ENCODE data around the gene MTG2. TPM values are rescaled to one million over a fixed set of nuclear protein-coding genes. Genes with fewer than 3 reads are reported as not detected.

MTG2 gene
- total and polyA plus RNA-seq, 2 of the 8 experiments (the other 6 are each of a cell fraction or from before 2014, with no cell fraction given), result 14.4 to 22.8 TPM

GRCh38 chr20:62230276-62230675, 47.4 kb downstream of the MTG2 start:
- Histone ChIP-seq H3K27me3 (replicated peaks in 1 of 4; ENCODE audit: control insufficient read depth in 3 of 4, extremely low read depth in 1 of 4, insufficient read depth in 3 of 4, low read length in 3 of 4) (peaks cover 0 to 9% (median 2%) of the 10 kb centered on the region in 4 experiments; a peak in 3 of 7 replicates), H3K4me2 (ENCODE audit: insufficient read depth in 1 of 2, low read depth in 2 of 2, low read length in 2 of 2) (no peak overlapping the region), H3K18ac (ENCODE audit: extremely low read depth, low read length) (no peak overlapping the region), H3K4me3 (ENCODE audit: extremely low read depth in 1 of 4, insufficient read depth in 2 of 4, low read depth in 3 of 4, low read length in 4 of 4) (no peak overlapping the region), H2BK12ac (ENCODE audit: low read depth, low read length) (no peak overlapping the region), H3K14ac (ENCODE audit: insufficient read length) (no peak overlapping the region), H4K91ac (replicated peaks; ENCODE audit: insufficient read length, low read length) (no peak overlapping the region), H2AK5ac (ENCODE audit: low read depth, low read length) (peak overlapping the region; percentile 89), H3K79me2 (ENCODE audit: control insufficient read depth in 1 of 2, insufficient read depth in 2 of 2, low read length in 2 of 2) (no peaks in the 10 kb centered on the region), H2AFZ (ENCODE audit: low read length) (no peak overlapping the region), H3K36me3 (ENCODE audit: control insufficient read depth in 2 of 4, insufficient read depth in 4 of 4, low read length in 3 of 4) (no peaks in the 10 kb centered on the region), H3K23me2 (ENCODE audit: low read depth, low read length) (peaks cover 18% of the 10 kb centered on the region), H2BK5ac (ENCODE audit: low read depth, low read length) (no peak overlapping the region), H3K79me1 (ENCODE audit: low read depth, low read length) (0 out of 2 replicates have a peak, but pooled peaks cover 2% of the 10 kb centered on the region), H2BK20ac (ENCODE audit: low read length) (no peak overlapping the region), H3K9me3 (ENCODE audit: insufficient read depth in 2 of 2, low read depth in 1 of 2, low read length in 1 of 2) (peaks cover 0 to 5% of the 10 kb centered on the region in 2 experiments; a peak in 1 of 4 replicates), H3K23ac (ENCODE audit: insufficient read length) (no peak overlapping the region), H4K5ac (ENCODE audit: insufficient read length, low read depth, low read length) (no peak overlapping the region), H2BK15ac (ENCODE audit: low read length) (peak overlapping the region; percentile 36; the same call in 1 of the 2 replicates), H2BK120ac (replicated peaks; ENCODE audit: low read depth, low read length) (no peak overlapping the region), H3K56ac (replicated peaks; ENCODE audit: insufficient read length, low read depth, low read length) (peak overlapping the region; percentile 94), H4K8ac (ENCODE audit: extremely low read depth, insufficient read depth, low read length) (no peak overlapping the region), H3K27ac (ENCODE audit: low read depth, low read length) (no peak overlapping the region), H3K9ac (replicated peaks in 1 of 4; ENCODE audit: extremely low read depth in 1 of 4, low read depth in 3 of 4, low read length in 3 of 4) (no peak overlapping the region), H4K20me1 (replicated peaks in 1 of 2; ENCODE audit: control insufficient read depth in 1 of 2, insufficient read depth in 2 of 2, low read length in 2 of 2) (peaks cover 0 to 15% of the 10 kb centered on the region in 2 experiments), H3K4ac (replicated peaks; ENCODE audit: insufficient read length, low read depth, low read length) (no peak overlapping the region), H3K4me1 (replicated peaks in 1 of 4; ENCODE audit: control insufficient read depth in 3 of 4, insufficient read depth in 4 of 4, low read length in 3 of 4) (peaks cover 0 to 7% (median 5%) of the 10 kb centered on the region in 4 experiments; a peak in 5 of 7 replicates)
- 90 to 100% methylated on average over 2 of the region's 2 CpGs for WGBS, 2 experiments (ENCODE audit: extremely low coverage in 1 of 2, insufficient coverage in 1 of 2, insufficient read length in 1 of 2, insufficient replicate concordance in 2 of 2, low coverage in 1 of 2, low lambda C conversion rate in 2 of 2, missing lambda C conversion rate in 1 of 2)
- CTCF ChIA-PET (ENCODE audit: partially characterized antibody), result interaction anchor here (1.0 kb wide), 1 partner anchor 30 kb away, joined by 3 read pairs; no protein-coding TSS in a partner anchor
- POLR2A ChIA-PET (ENCODE audit: partially characterized antibody), result no interaction called here
- no peak for FAIRE-seq
- DNase-seq (ENCODE audit: low read depth in 1 of 2, low spot score in 2 of 2), result no peak
- TF ChIP-seq SAP30 (IDR thresholded peaks at IDR 0.05; ENCODE audit: insufficient read depth, insufficient replicate concordance, low read length) (no peak), TEAD4 (IDR thresholded peaks at IDR 0.05; ENCODE audit: low read depth, low read length) (no peak), SP2 (IDR thresholded peaks at IDR 0.05; ENCODE audit: low read length) (no peak)
